ENCODE data around the gene SPEM2.

The SPEM2 gene

GRCh38 chr17:7417056-7417655 is 8.3 kb upstream of the SPEM2 start:
- no peaks in the 10 kb centered on the region for H3F3A ChIP-seq (ENCODE audit: insufficient read depth, low read length)
- no peaks in the 10 kb centered on the region for H3K79me2 ChIP-seq (ENCODE audit: insufficient read depth, low read length)
- H3K4me1 ChIP-seq (ENCODE audit: insufficient read depth, low read length, severe bottlenecking): no peaks in the 10 kb centered on the region
- no peak overlapping the region for H3K4me3 ChIP-seq (ENCODE audit: low read depth, low read length, poor library complexity, severe bottlenecking)
- no peak overlapping the region for H2AFZ ChIP-seq (ENCODE audit: low read length)
- H4K20me1 ChIP-seq (ENCODE audit: insufficient read depth, low read length): no peaks in the 10 kb centered on the region
- no peaks in the 10 kb centered on the region for H3K9me3 ChIP-seq (ENCODE audit: low read length)
- H3K36me3 ChIP-seq (ENCODE audit: insufficient read depth, low read length): no peaks in the 10 kb centered on the region
- TF ChIP-seq CTCF (IDR thresholded peaks at IDR 0.05; ENCODE audit: low read length) (no peak), EZH2 (IDR thresholded peaks at IDR 0.05; ENCODE audit: borderline replicate concordance, low read length) (no peak)
- H3K27me3 ChIP-seq (ENCODE audit: insufficient read depth, low read length): peaks cover 26% of the 10 kb centered on the region; the same call in 1 of the 2 replicates
- no peak overlapping the region for H3K27ac ChIP-seq (ENCODE audit: low read depth, low read length, poor library complexity, severe bottlenecking)
- no peaks in the 10 kb centered on the region for H3K9me2 ChIP-seq (ENCODE audit: low read depth, low read length)
- H3K9ac ChIP-seq (ENCODE audit: low read length): no peak overlapping the region
- H3K4me2 ChIP-seq (ENCODE audit: low read length): no peak overlapping the region

- TF ChIP-seq CTCF (IDR thresholded peaks at IDR 0.05; ENCODE audit: low read length) (no peak), EZH2 (IDR thresholded peaks at IDR 0.05; ENCODE audit: borderline replicate concordance, low read length) (no peak)
- no peak overlapping the region for H3K27ac ChIP-seq (ENCODE audit: low read depth, low read length, poor library complexity, severe bottlenecking)
- no peak overlapping the region for H3K4me3 ChIP-seq (ENCODE audit: low read depth, low read length, poor library complexity, severe bottlenecking)
Measured at GRCh38 chr17:7418472-7419152, 6.8 kb upstream of the SPEM2 start.

GRCh38 chr17:7419819-7420610 is 5.4 kb upstream of the SPEM2 start, which contains the start of gene SPEM1:
Gene SPEM1 (plus strand): TSS chr17:7420324. CDS start chr17:7420385, 61 bp downstream.
- Histone ChIP-seq H3K36me3 (ENCODE audit: insufficient read depth, low read length) (no peaks in the 10 kb centered on the region), H2AFZ (ENCODE audit: low read length) (no peak within 1 kb of the TSS), H3K4me3 (ENCODE audit: low read depth, low read length, poor library complexity, severe bottlenecking) (no peak within 1 kb of the TSS), H4K20me1 (ENCODE audit: insufficient read depth, low read length) (no peaks in the 10 kb centered on the region), H3K4me1 (ENCODE audit: insufficient read depth, low read length, severe bottlenecking) (no peaks in the 10 kb centered on the region), H3F3A (ENCODE audit: insufficient read depth, low read length) (no peaks in the 10 kb centered on the region), H3K9me2 (ENCODE audit: low read depth, low read length) (no peaks in the 10 kb centered on the region), H3K79me2 (ENCODE audit: insufficient read depth, low read length) (no peaks in the 10 kb centered on the region), H3K9me3 (ENCODE audit: low read length) (no peaks in the 10 kb centered on the region), H3K4me2 (ENCODE audit: low read length) (no peak within 1 kb of the TSS), H3K9ac (ENCODE audit: low read length) (no peak within 1 kb of the TSS), H3K27me3 (ENCODE audit: insufficient read depth, low read length) (peaks cover 21% of the 10 kb centered on the region; the same call in 1 of the 2 replicates), H3K27ac (ENCODE audit: low read depth, low read length, poor library complexity, severe bottlenecking) (no peak within 1 kb of the TSS)
- TF ChIP-seq CTCF (IDR thresholded peaks at IDR 0.05; ENCODE audit: low read length): no peak
- no peak for TF ChIP-seq EZH2 (IDR thresholded peaks at IDR 0.05; ENCODE audit: borderline replicate concordance, low read length)

More at GRCh38 chr17:7418472-7419152, 6.8 kb upstream of the SPEM2 start:
- no peak overlapping the region for H3K4me2 ChIP-seq (ENCODE audit: low read length)
- no peak overlapping the region for H3K9ac ChIP-seq (ENCODE audit: low read length)
- H3K9me3 ChIP-seq (ENCODE audit: low read length): no peaks in the 10 kb centered on the region
- H3K9me2 ChIP-seq (ENCODE audit: low read depth, low read length): no peaks in the 10 kb centered on the region
- H3F3A ChIP-seq (ENCODE audit: insufficient read depth, low read length): no peaks in the 10 kb centered on the region
- H4K20me1 ChIP-seq (ENCODE audit: insufficient read depth, low read length): no peaks in the 10 kb centered on the region
- H2AFZ ChIP-seq (ENCODE audit: low read length): no peak overlapping the region
- no peaks in the 10 kb centered on the region for H3K4me1 ChIP-seq (ENCODE audit: insufficient read depth, low read length, severe bottlenecking)
- H3K27me3 ChIP-seq (ENCODE audit: insufficient read depth, low read length): peaks cover 26% of the 10 kb centered on the region; the same call in 1 of the 2 replicates
- no peaks in the 10 kb centered on the region for H3K79me2 ChIP-seq (ENCODE audit: insufficient read depth, low read length)
- no peaks in the 10 kb centered on the region for H3K36me3 ChIP-seq (ENCODE audit: insufficient read depth, low read length)

Data from OCI-LY1 (cell line).